Panc1 (cell line): ENCODE results near the gene DNER.

Experiments
- CTCF ChIP-seq: fragments of 450-650 bp; IDR thresholded peaks from 2 replicates; pipeline ENCODE4 v1.5.1; 2017; ENCODE audit warnings: mild to moderate bottlenecking
- POLR2AphosphoS5 ChIP-seq: IDR thresholded peaks from 2 replicates; pipeline ENCODE4 v1.6.1; 2012; ENCODE audit warnings: mild to moderate bottlenecking, low read depth, low read length, moderate library complexity

DNA sequence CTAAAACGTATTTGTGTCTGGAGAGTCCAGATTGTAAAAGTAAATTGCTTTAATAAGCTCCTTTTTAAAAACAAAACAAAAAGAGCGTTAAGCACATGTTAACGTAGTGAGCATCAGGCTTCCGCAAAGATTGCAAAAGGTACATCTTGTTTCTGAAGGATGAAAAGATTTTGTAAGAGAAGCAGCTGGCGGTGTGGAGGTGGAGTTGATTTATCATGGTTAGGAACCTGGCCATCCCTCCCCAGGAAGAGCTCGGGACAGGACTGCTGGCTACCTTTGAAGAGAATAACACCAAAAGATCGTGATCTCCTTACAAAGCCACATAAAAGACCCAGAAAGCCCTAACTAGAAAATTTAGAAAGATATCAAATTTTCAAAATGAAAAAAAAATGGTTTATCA lies 132.2 kb downstream of the DNER start:
- TF ChIP-seq CTCF (no peak), POLR2AphosphoS5 (no peak)
